ENCODE results near the gene ADCK2.

DNA sequence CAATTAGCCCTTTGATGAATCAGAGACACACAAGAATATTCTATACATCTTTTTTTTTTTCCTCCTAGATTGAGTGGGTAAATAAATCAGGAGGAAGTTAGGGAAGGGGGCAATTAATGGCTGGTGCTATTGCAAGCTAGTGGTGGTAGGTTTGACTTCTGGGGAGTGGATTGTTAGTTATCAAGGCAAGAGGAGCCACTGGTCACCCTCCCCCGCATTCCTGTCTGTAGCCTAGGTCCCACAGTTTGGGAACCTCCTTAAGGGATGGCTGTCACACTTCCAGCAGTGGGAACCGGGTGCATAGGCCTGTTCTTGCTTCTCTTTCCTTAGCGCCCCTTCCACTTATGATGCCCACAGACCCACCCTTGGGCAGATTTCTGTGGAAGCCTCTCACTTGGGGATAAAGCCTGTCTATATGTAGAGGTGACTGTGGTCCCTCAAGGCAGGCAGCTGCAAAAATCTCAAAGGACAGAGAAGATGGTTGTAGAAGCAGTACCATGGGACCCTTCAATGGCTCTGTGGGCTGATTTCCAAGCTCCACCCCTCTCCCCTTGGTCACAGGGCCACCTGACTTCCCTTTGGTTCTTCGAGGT, 2.3 kb upstream of the ADCK2 start:
- no peak for TF ChIP-seq CTCF (conservative IDR thresholded peaks at IDR 0.05; ENCODE audit: low read length)
- TF ChIP-seq EZH2phosphoT487 (IDR thresholded peaks at IDR 0.05; ENCODE audit: borderline replicate concordance) = no peak

Data from Loucy (cell line).